Activated CD4-positive, alpha-beta T cell treated with anti-CD3 and anti-CD28 coated beads, Interleukin-2, amount 10 ng/mL, durations not matched to agents 24 days and 14 days (primary cell): ENCODE results near the gene SCAMP1. TPM values are rescaled to one million over a fixed set of nuclear protein-coding genes. Genes with fewer than 3 reads are reported as not detected.
A peak's percentile ranks its signal among the peaks of the same experiment; 100 is the strongest.

Experiments
- DNase-seq: peaks from one replicate; pipeline ENCODE4 v3.0.0; 2022
- H3K27ac Mint-ChIP-seq: one replicate; pipeline ENCODE4 v1.8.0; 2022; ENCODE audit warnings: mild to moderate bottlenecking, mixed read lengths
- H3K27me3 Mint-ChIP-seq: one replicate; pipeline ENCODE4 v1.8.0; 2022; ENCODE audit warnings: mixed read lengths
- H3K36me3 Mint-ChIP-seq: one replicate; pipeline ENCODE4 v1.8.0; 2022; ENCODE audit warnings: low read depth, mild to moderate bottlenecking, mixed read lengths
- H3K4me1 Mint-ChIP-seq: one replicate; pipeline ENCODE4 v1.8.0; 2021; ENCODE audit warnings: mixed read lengths
- H3K4me3 Mint-ChIP-seq: one replicate; pipeline ENCODE4 v1.8.0; 2022; ENCODE audit warnings: mild to moderate bottlenecking, moderate library complexity, mixed read lengths
- H3K9me3 Mint-ChIP-seq: one replicate; pipeline ENCODE4 v1.8.0; 2021; ENCODE audit warnings: mixed read lengths
- intact Hi-C: fragments of 100-400 bp; cut with micrococcal nuclease; formaldehyde crosslinking; loops from one replicate; pipeline ENCODE4 v1.15.1; 2023
- total RNA-seq: library from RNA; stranded (reverse); gene quantifications from 2 replicates; pipeline ENCODE4 v1.2.3, GENCODE V29; 2022

SCAMP1 gene
- total RNA-seq, 1 donor from 2014 or later: 20.8 TPM

DNA sequence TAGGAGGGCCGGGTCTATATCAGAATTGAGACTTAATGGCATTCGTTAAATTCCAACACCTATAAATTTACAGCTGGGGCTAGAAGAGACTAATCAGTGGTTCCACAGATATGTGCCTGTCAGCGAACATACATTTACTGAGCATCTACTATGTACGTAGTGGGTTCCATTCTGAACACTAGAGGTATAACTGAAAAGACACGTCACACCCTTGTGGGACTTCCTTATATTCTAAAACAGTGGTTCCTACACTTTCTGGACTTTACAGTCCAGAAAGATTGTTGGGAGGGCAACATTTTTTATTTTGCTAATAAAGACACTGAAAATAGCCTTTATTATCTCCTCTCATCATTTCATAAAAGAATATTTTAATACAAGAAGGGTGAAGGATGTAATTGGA, 140.5 kb downstream of the SCAMP1 start:
- no peaks in the 10 kb centered on the region for H3K9me3 Mint-ChIP-seq
- H3K4me3 Mint-ChIP-seq: no peak overlapping the region
- intact Hi-C loops: no loop called here
- no peak overlapping the region for H3K27ac Mint-ChIP-seq
- H3K27me3 Mint-ChIP-seq: peaks cover 44% of the 10 kb centered on the region
- no peaks in the 10 kb centered on the region for H3K4me1 Mint-ChIP-seq
- DNase-seq: no peak
- H3K36me3 Mint-ChIP-seq: no peaks in the 10 kb centered on the region

DNA sequence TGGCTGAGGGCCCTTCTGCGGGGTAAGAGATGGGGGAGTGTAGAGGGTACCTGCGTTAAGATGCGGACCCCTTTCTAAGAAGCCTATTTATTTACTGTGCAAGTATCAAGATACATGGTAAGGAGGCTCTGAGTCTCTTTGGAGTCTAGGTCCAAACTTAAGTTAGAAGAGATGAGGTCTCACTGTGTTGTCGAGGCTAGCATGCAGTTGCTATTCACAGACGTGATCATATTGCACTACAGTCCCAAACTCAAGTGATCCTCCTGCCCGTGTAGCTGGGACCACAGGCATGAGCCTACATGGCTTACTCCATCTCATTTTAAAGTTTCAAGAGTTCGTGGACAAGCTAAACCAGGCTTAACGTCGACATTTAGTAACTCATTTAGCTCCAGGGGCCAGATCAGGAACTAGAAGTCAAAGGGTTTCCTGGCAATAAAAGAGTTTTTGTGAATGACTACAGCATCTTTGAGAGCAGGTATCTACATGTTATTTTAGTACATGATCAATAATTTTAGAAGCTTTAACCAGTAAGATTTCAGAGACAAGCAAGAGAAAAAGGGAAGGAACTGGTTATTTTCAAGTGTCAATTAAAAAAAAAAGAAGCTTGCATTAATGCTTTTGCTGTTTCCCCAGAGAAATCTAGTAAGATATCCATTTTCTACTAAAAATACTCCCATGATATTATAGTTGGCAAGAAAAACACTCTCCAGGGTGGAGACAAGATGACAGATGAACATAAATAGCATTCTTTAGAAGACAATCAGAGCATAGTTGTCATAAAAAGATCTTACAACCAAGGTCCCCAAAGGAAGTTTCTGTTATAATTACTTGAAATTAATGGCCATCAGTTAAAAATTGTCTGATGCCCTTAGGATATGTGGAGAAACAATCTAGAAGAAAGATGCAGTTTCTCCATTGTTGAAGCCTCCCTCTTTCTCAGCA, 141.3 kb downstream of the SCAMP1 start:
- H3K36me3 Mint-ChIP-seq: no peaks in the 10 kb centered on the region
- H3K9me3 Mint-ChIP-seq: no peaks in the 10 kb centered on the region
- H3K4me1 Mint-ChIP-seq: no peaks in the 10 kb centered on the region
- peaks cover 48% of the 10 kb centered on the region for H3K27me3 Mint-ChIP-seq
- no peak overlapping the region for H3K4me3 Mint-ChIP-seq
- intact Hi-C loops: no loop called here
- DNase-seq: no peak
- H3K27ac Mint-ChIP-seq: no peak overlapping the region

DNA sequence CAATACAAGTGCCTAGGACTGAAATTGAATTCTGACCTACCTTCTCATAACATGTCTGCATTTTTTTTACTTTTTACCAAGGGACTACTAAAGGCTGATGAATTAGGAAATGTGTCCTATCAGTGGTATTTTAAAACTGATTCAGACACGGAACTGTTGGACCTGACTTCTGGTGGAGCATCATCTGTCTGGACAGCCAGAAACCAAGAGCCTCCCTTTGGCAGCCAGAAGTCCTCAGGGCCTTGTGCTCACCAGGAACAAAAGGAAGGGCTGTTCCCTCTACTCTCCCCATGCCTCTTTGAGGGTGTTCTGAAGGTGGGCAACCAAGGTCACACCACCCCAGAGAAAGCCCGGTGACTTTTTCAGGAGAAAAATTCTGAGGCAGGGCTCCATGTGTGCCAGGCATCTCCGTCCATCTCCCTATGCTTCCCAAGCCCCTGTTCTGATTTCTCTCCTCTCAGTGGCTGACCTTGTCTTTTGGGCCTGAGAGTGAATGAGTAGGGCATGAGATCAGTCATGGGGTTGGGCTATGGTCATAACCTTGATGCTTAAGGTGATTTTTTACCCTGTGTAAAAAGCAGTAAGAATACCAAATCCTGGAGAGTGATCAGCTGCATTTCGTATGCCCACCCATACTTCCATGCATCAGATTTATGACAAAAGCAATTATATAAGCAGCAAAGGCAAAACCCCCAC, 143.7 kb downstream of the SCAMP1 start:
- Mint-ChIP-seq H3K9me3 (no peaks in the 10 kb centered on the region), H3K36me3 (no peaks in the 10 kb centered on the region), H3K4me3 (no peak overlapping the region), H3K27me3 (peaks cover 66% of the 10 kb centered on the region), H3K27ac (no peak overlapping the region), H3K4me1 (peaks cover 2% of the 10 kb centered on the region)
- intact Hi-C loops: no loop called here
- no peak for DNase-seq

DNA sequence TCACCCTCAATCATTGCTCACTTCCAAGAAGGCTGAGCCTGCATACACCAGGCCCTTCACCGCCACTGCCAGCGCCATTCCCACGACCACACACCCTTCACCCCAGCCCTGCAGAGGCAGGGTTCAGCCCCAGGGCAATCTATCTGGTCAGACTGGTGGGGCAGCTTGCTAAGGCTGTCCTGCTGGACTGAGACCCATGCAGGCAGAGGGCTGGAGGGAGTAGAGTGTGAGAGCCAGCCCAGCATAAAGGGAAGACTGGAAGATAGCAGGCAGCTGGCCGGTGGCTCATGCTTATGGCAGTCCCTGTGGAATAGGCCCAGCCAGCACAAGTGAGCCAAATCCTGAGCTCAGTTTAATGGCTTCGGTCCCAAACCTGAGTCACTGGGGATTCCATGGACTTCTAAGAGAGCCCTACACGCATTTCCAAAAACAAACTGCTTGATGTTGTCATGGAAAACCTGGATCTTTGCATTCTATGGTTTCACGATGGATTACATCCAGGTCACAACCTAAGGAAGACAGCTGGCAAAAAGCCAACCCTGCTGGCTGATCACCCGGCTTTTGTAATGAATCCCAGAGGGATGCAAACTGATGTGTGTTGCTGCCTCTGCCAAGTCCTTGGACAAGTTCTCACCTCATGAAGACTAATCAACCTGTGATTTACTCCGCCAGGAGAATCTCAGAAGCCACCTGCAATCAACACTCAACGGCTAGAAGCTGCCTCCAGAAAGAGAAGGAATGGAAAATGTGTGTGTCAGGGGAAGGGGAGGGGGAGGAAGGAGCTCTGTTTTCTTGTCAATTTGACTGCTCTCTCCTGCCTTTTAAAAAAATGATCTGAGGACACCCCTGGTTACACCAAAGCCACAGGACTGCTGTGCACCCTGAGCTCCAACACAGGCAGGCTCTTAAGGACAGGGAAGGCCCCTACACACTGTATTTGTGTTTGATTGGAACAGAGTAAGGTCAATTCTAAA, 144.6 kb downstream of the SCAMP1 start:
- H3K27me3 Mint-ChIP-seq: peaks cover 69% of the 10 kb centered on the region

DNA sequence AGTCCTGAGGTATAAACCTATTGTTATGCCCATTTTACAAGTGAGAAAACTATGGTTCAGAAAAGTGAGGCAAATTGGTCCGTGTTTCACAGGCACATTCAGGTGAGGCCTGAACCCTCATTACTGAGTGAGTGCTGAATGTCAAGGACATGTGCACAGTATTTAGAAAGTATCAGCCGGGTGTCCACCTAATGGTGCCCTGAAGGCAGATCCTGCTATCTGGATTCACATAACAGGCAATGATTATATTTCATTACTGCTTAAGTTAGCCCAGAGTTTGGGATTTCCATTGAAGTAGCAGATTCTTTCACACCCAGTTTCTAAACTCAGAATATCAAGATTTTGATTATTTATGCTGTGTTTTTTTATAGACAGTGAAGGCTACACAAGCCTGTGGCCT, 145.4 kb downstream of the SCAMP1 start:
- no peaks in the 10 kb centered on the region for H3K36me3 Mint-ChIP-seq
- H3K4me3 Mint-ChIP-seq: no peak overlapping the region
- H3K9me3 Mint-ChIP-seq: no peaks in the 10 kb centered on the region
- H3K27me3 Mint-ChIP-seq: peaks cover 68% of the 10 kb centered on the region
- no peak overlapping the region for H3K27ac Mint-ChIP-seq
- H3K4me1 Mint-ChIP-seq: peaks cover 14% of the 10 kb centered on the region
- DNase-seq: no peak
- intact Hi-C loops: no loop called here

More for the DNA sequence above, 144.6 kb downstream of the SCAMP1 start:
- Mint-ChIP-seq H3K36me3 (no peaks in the 10 kb centered on the region), H3K4me1 (peaks cover 9% of the 10 kb centered on the region), H3K4me3 (no peak overlapping the region), H3K9me3 (no peaks in the 10 kb centered on the region), H3K27ac (no peak overlapping the region)
- intact Hi-C loops: no loop called here
- DNase-seq: no peak

DNA sequence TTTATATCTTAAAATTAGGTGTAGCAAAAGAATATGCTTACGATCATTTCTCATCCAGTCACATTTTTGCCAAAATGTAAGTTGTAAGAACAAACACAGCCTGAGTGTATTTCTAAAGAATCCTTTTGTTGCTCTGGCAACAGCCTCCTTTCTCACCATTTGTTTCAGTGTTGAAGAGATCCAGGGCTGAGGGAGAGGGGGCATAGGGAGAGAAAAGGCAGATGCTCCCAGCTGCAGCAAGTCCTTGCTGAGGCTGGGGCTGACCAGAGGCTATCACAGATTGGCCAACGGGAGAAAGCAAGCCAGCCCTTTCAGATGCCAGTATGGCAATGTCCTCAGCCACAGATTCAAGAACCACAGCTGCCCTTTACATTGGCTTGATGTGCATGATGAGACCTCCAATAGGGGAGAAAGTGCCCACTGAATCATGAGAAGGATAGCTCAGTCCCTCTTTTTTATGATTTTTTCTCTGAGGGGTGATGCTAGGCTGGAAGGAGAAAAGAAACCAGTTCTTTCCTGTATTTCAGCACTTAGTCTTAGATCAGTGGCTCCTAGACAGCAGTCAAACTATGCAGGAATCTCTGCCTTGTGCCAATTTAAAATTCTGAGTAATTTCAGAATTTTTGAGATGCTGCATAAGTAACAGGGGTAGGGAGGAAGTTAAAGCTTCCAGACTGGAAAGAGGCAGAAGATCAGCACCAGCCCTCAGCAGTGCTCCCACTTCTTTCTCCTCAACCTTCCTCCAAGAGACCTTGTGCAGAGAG, 146.0 kb downstream of the SCAMP1 start:
- Mint-ChIP-seq H3K4me3 (no peak overlapping the region), H3K4me1 (peaks cover 14% of the 10 kb centered on the region), H3K27ac (no peak overlapping the region), H3K9me3 (no peaks in the 10 kb centered on the region), H3K27me3 (peaks cover 71% of the 10 kb centered on the region), H3K36me3 (no peaks in the 10 kb centered on the region)
- intact Hi-C loops: no loop called here
- no peak for DNase-seq

DNA sequence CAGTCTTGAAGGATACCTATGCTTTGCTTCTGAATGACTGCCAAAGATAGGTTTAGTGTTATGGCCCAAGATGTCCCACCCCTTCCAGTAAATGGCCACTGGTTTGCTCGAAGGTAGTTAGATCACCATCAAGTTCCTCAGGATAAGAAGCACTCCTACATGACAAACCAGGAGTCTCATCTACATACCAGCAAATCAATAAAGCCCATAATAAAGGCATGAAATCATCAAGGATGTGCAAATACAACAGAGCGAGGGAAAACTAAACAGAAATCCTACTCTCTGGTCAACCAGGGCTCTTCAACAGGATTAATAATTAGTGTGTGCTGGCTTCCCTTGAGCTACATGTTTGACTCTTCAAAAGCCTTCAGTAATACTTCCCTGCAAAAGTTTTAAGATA, 147.1 kb downstream of the SCAMP1 start:
- no peaks in the 10 kb centered on the region for H3K36me3 Mint-ChIP-seq
- no peak overlapping the region for H3K27ac Mint-ChIP-seq
- DNase-seq: no peak
- no peaks in the 10 kb centered on the region for H3K9me3 Mint-ChIP-seq
- H3K4me1 Mint-ChIP-seq: peaks cover 14% of the 10 kb centered on the region
- intact Hi-C loops: no loop called here
- no peak overlapping the region for H3K4me3 Mint-ChIP-seq
- H3K27me3 Mint-ChIP-seq: peaks cover 68% of the 10 kb centered on the region

DNA sequence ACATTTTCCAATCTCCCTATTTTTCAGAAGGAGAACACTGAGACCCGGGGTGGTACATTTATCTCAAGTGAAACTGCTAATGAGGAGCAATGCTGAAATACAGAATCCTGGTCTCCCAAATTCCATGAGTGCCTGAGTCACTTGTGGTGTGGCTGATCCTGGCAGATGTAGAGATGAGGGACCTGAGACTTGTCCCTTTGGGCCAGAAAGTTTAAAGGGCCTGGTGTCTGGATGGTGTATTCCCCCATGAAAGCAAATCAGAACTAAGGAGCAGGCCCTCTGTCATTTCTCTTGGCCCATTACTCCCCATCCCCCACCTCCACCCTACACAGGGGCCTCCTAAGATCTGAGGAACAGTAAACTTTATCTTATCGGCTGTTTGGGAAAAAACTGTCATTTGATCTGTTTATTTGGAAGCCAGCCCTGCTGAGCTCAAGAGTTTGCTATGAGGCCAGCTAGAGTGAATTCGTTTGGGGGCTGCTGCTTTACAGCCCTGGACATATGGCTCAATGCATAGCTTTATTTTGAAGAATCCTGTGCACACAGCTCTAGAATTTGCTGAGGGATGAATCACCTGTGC, 147.9 kb downstream of the SCAMP1 start:
- H3K36me3 Mint-ChIP-seq: no peaks in the 10 kb centered on the region
- DNase-seq: no peak
- no peak overlapping the region for H3K4me3 Mint-ChIP-seq
- peaks cover 14% of the 10 kb centered on the region for H3K4me1 Mint-ChIP-seq
- intact Hi-C loops: no loop called here
- H3K27ac Mint-ChIP-seq: no peak overlapping the region
- no peaks in the 10 kb centered on the region for H3K9me3 Mint-ChIP-seq
- peaks cover 66% of the 10 kb centered on the region for H3K27me3 Mint-ChIP-seq

DNA sequence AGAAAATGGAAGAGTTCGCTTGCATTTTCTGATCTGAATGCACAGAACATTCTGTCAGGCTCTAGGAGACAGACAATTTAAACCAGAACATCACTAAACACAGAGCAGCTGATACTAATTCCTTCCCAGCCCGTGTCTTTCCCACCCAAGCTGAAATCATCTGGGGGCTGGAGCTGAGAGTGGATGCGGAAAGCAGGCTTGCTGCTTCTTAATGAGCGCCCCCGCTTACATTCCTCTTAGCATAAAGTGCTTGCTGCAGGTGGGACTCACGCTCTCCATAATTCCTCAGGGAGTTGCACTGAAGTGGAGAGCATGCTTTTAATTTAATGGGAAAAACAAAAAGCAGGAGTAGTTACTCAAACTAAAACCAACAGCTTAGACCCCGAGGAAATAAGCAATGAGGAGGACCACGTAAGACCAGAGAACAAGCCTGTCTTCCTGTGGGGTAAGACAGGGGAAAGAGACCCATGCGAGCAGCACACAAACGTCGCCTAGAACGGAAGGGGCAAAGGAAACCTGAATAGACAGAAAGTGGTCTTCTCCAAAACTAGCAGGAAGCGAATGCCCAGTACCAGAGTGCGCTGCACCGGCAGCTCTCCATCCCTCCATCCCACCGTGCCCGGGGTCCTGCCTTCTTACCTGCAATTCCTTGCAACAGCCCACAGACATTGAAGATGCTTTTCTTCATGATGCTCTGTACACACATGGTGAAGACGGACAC, 148.9 kb downstream of the SCAMP1 start:
- H3K4me3 Mint-ChIP-seq: peak overlapping the region; percentile 79
- H3K27me3 Mint-ChIP-seq: peaks cover 70% of the 10 kb centered on the region
- no peak for DNase-seq
- intact Hi-C loops: no loop called here
- no peaks in the 10 kb centered on the region for H3K36me3 Mint-ChIP-seq
- no peak overlapping the region for H3K27ac Mint-ChIP-seq
- H3K4me1 Mint-ChIP-seq: peaks cover 14% of the 10 kb centered on the region
- no peaks in the 10 kb centered on the region for H3K9me3 Mint-ChIP-seq

DNA sequence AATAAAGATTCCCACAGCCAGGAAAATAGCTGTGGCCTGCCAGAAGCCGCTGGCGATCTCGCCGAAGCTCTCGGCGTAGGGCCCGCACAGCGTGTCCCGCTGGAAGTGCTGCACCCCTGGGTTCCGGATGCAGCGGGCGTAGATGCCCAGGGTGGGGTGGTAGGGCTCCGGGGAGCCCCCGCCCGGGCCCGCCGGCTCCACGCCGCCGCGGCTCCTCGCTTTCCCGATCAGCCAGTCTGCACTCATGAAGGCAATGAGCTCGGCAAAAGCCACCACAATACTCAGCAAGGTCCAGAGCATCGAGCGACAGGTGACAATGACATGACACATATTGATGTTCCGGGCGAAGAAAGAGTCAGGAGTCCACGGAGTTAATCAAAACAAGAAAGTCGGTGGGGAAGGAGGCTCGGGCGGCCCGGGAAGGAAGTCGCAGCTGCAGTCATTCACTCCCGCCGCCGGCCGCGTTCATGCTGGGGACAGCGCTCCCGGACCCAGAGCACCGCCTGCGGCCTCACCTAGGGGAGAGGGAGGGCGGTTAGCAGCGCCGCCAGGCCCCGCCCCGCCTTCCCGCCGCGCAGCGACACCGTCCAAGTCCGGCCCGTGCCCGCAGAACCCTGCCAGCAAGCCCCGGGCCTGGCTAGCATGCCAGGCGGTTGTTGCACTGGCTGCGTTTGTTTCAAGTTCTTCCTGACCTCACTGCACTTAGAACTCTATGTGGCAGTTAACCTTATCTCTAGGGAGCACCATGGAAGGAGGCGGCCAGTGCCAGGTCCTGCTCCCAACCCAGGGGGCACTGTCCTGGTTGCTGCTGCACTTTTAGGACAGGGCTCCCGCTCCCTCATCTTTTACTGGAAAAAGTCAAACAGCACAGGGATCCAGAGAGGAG, 149.7 kb downstream of the SCAMP1 start:
- Mint-ChIP-seq H3K27me3 (peaks cover 72% of the 10 kb centered on the region), H3K4me1 (peaks cover 14% of the 10 kb centered on the region), H3K27ac (no peak overlapping the region), H3K9me3 (no peaks in the 10 kb centered on the region), H3K4me3 (peak overlapping the region; percentile 79), H3K36me3 (no peaks in the 10 kb centered on the region)
- intact Hi-C loops: no loop called here
- peak; percentile 76 for DNase-seq

DNA sequence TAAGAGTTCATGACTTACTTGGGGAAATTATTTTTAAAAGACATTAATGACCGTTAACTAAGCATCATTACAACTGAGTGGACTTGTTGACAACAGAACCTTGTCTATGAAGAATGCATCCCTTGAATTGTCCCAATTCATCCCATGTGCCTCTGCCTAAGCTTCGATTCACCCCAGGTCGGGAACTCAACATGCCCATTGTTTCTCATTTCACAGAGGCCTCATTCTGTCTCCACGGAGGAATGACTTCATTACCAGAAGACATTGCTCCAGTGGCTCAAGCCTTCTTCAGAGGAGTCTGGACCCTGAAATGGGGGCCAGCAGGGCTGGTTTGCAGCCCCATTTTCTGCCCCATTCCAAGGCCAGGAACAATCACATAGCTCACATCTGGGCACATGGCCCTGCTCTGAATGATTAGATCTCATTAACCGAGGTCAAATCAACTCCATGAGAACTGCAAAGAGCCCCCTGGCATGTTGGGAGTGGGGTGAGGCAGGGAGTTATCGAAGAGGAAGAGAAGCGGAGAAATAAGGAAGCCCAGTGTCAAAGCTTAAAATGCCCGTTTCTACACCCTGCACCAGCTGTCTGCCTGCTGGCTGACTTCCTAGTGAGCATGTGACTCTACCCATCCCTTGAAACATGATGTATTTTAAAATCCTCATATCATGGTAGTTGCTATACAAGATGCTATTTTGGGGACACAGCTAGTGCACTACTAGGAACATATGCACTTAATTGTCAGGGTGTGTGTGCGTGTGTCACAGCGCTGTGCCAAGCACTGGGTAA, 150.9 kb downstream of the SCAMP1 start:
- peaks cover 14% of the 10 kb centered on the region for H3K4me1 Mint-ChIP-seq
- no peak overlapping the region for H3K4me3 Mint-ChIP-seq
- H3K27ac Mint-ChIP-seq: no peak overlapping the region
- H3K9me3 Mint-ChIP-seq: no peaks in the 10 kb centered on the region
- no peak for DNase-seq
- intact Hi-C loops: no loop called here
- H3K27me3 Mint-ChIP-seq: peaks cover 77% of the 10 kb centered on the region
- no peaks in the 10 kb centered on the region for H3K36me3 Mint-ChIP-seq
